GM19463 (cell line): ENCODE measurements around the gene STUB1.
A peak's percentile ranks its signal among the peaks of the same experiment; 100 is the strongest.

ENCODE experiments used
- ATAC-seq: cut with Tn5 transposase; IDR thresholded peaks from one replicate; pipeline ENCODE4 v1.9.1; 2021; ENCODE audit warnings: mild to moderate bottlenecking, moderate library complexity; ENCODE audit not compliant: unreplicated experiment

STUB1 gene

GRCh38 chr16:722835-723633 lies 42.8 kb downstream of the STUB1 start:
- no peak for ATAC-seq

GRCh38 chr16:723695-724094 lies 43.5 kb downstream of the STUB1 start:
- no peak for ATAC-seq

DNA sequence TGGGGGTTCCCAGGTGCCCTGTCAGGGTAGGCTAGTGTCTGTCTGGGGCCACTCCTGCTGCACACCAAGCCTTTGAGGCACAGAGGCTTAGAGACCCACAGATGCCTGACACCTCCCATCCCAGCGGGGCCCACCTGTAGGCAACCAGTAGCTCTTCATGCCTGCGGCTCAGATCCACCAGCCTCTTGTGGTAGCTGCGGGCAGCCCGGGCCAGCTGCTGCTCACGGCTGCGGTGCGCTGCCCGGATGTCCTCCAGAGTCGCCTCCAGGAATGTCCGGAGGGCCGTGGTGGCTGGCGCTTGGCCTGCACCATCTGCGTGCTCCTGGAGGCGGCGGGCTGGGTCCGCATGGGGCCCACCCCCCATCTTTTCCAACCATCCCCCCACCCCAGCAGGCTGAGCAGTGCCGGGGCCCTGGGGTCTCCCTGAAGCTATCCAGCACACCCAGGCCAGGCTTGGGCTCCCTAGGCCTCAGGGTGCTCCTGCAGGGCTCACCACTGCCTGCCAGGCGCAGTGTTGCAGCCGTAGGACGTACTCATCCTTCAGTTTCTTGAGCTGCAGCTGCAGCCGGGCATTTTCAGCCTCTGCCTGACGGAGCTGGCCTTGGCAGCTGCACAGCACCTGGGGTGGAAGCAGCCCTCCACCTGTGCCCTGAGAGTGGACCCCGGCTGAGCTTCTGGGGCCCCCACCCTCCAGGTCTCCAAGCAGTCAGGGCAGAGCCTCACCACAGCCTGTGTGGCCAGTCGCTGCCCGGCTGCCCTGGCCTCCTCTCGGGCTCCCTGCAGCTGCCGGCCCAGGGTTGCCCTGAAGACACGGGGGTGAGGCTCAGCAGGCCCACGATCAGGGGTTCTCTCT lies 44.2 kb downstream of the STUB1 start:
- no peak for ATAC-seq

DNA sequence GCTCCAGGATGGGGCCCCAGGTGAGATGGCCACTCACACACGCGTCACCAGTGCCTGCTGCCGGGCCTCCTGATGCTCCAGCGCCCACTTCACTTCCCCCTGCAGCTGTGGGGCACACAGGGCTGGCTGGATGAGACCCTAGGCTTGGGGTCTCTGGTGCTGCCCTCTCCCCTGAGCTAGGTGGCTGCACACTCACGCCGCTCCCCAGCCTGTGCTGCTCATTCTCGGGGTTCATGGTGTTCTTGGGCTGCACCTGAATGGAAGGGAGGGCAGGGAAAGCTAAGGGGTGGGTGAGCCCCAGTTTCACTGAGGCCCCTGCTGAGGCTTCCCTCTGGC lies 44.8 kb downstream of the STUB1 start:
- no peak for ATAC-seq

- no peak for ATAC-seq
These were observed 45.4 kb downstream of the STUB1 start for GRCh38 chr16:725463-726187.

- ATAC-seq: no peak
These were observed 45.9 kb downstream of the STUB1 start for GRCh38 chr16:726188-726437.

DNA sequence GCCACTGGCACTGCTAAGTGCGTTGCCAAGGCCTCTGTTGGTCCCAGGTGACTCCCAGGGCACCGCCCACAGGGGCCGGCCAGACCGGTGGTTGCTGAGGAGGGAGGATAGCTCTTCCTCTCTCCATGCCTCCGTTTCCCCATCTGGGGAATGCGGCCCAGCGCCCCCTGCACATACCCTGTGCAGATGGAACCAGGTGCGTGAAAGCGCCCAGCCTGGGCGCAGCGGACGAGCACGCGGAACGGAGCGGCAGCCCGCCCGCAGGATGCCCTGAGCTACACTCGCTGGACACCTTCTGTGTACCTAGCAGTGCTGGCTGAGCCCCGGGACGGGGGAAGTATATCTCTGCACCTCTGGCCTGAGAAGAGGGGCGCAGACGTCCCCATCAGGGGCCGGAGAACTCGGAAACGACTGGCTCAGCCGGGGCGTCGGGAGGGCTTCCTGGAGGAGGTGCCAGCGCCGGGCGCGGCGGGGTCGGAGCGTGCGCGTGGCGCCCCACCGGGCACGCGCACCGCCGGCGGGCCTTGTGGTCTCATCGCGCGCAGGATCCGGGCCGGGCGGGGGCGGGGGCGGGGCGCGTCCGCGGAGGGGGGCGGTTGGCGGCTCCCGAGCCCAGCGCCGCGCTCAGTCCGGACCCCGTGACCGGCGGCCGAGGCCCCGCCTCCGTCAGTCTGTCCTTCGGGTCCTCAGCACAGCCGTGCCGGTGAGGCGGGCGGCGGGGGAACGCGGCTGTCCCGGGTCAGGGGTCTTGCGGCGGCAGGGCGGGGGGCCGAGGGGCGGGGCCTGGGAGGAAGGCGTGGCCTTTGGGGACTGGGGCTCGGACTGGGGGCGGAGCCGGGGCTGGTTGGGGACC lies 46.5 kb downstream of the STUB1 start, which contains the start of the genes CCDC78 and HAGHL:
Gene CCDC78, minus strand, starts transcription at position 6 of the 853 bp plus-strand sequence. CDS start 76 bp downstream, outside the sequence.
Gene HAGHL, plus strand, starts transcription at position 669 of the 853 bp plus-strand sequence. CDS start 404 bp downstream, outside the sequence.
- no peak for ATAC-seq

DNA sequence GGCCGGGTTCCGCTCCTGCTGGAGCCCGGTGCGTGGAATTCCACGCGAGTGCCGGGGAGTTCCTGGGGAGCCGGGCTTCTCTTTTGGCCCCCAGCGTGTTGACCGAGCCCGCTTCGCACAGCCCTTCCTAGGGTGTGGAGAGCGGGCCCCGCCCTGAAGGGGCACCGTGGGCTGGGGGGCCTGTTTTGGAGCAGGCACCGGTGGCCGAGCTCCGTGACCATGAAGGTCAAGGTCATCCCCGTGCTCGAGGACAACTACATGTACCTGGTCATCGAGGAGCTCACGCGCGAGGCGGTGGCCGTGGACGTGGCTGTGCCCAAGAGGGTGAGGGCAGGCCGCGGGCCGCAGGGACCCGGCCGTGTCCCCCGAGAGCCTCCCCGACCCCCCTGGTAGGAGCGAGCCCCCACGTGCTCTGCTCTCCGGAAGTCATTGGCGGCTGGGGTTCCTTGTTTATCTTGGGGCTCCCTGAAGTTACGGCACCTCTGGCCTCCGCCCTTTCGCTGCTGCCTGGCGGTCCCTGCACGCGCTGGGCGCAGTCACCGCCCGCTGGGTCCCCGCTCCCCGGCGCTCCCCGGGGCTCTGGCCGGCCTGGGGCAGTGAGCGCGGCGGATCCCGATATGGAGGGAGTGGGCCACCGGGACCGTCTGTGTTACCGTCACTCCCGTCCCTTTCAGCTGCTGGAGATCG lies 47.2 kb downstream of the STUB1 start:
- no peak for ATAC-seq

DNA sequence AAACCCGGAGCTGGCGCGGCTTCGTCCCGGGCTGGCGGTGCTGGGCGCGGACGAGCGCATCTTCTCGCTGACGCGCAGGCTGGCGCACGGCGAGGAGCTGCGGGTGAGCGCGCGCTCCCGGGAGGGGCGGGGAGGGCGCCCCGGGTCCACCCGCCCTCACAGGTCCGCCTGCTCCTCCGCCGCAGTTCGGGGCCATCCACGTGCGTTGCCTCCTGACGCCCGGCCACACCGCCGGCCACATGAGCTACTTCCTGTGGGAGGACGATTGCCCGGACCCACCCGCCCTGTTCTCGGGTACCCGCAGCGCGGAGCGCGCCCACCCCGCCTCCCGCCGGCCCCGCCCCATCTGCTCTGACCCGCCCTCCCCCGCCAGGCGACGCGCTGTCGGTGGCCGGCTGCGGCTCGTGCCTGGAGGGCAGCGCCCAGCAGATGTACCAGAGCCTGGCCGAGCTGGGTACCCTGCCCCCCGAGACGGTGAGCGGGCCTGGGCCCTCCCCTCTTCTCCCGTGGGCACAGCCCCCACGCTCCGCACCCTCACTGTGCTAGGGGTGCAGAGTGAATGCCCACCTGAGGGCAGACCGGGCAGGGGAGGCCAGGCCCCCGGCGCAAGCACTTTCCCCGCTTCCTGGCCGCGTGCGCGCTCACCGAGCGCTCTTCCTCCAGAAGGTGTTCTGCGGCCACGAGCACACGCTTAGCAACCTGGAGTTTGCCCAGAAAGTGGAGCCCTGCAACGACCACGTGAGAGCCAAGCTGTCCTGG lies 48.1 kb downstream of the STUB1 start:
- peak; percentile 45 for ATAC-seq

GRCh38 chr16:728890-729744 lies 48.9 kb downstream of the STUB1 start:
- no peak for ATAC-seq

GRCh38 chr16:729768-730665 lies 49.8 kb downstream of the STUB1 start:
- ATAC-seq: no peak

DNA sequence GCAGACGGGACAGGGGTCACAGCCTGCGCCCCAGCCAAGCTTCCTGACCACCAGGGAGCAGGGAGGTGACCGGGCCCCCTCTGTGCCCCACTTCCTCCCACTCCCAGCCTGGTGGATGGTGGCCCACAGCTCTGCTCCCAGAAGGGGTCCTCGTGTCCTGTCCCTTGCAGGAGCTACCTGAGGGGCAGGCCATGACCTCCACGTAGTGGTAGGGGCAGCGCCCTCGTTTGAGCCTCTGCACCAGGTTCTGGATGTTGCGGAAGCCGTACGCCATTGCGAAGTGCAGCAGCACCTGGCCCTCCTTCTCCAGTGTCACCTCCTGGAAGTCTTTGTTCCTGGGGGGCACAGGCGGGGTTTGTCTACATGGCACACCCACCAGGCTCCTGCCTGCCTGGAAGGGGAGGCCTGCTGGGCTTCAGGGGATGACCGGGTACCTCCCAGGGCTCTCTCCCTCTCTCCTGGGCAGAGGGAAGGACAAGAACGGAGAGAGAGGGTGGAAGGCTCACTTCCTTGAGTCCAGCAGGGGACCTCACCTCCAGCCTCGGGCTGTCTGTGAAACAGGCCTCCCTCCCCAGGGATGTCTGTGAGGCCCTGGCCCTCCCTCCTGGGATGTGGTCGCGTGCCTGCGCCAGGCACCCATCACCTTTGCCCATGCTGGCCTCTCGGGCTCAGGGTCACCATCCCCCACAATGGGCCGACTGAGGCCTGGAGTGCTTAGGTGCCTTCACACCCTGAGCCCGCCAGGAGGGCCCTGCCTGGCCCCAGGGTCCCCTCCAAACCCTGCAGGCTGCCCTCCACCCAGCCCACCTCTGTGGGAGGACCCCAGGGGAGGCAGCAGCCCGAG lies 50.7 kb downstream of the STUB1 start:
- ATAC-seq: no peak

GRCh38 chr16:732332-732731 lies 52.1 kb downstream of the STUB1 start:
- no peak for ATAC-seq
